ENCODE measurements around the gene ZNF133. TPM values are rescaled to one million over a fixed set of nuclear protein-coding genes. Genes with fewer than 3 reads are reported as not detected.
"Not testable (repeated sequence)": the region's sequence is repeated elsewhere in the genome, so short reads cannot be mapped to it uniquely, and the experiment has no call there.

Gene ZNF133
- 12.2 and 12.4 TPM in 2 replicates for total RNA-seq (2012; rRNA removed)

DNA sequence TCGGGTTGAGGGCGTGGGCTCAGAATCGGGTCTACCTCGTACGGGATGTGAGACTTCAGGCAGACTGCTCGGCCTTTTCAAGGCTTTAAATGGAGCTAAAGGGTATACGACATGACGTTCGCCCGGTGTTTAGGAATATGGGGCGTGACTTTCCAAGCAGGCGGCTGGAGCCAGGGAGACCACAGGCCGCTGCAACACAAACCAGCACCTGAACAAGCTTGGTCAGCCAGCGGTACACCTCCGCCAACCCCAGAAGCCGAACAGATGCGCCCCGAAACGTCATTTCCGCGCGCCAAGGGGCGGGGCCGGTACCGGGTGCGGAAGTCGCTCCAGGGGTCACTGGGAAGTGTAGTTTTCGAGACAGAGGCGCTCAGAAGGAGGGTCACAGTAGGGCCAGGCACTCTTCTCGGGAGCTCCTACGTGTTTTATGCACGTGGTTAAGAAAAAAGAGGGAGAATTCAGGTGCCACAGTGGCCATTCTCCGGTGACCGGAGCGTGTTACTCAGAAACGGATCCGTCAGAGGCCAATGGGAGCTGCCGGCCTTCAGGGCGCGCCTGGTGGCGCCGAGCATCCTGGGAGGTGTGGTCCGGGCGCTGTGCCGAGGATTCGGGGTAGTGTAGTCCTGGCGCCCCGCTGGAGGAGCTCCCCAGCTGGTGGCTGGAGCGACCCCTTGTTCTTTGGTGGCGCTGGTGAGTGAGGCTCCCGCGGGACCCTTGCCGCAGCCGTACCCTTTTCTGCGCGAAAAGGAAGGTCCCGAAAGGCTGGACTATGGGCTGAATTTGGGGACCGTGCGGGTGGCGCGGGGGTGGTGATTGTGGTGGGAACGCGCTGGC, at the start of gene ZNF133:
TSS of gene ZNF133 (plus strand) at position 613 of the 834 bp plus-strand sequence. CDS start 17,160 bp downstream, outside the sequence.
- Histone ChIP-seq H3K9ac (ENCODE audit: low read depth, low read length) (peak within 1 kb of the TSS; percentile 96), H3K4me3 (ENCODE audit: low read length) (peak within 1 kb of the TSS; percentile 88), H3K27me3 (ENCODE audit: control insufficient read depth, insufficient read depth, low read length) (peaks cover 7% of the 10 kb centered on the region), H3K9me3 (replicated peaks; ENCODE audit: low read length) (no peaks in the 10 kb centered on the region), H3K4me2 (ENCODE audit: low read length) (peak within 1 kb of the TSS; percentile 91), H3K36me3 (ENCODE audit: insufficient read depth, low read length) (peaks cover 14% of the 10 kb centered on the region), H3K4me1 (ENCODE audit: control insufficient read depth, insufficient read depth, low read length) (peaks cover 10% of the 10 kb centered on the region)

DNA sequence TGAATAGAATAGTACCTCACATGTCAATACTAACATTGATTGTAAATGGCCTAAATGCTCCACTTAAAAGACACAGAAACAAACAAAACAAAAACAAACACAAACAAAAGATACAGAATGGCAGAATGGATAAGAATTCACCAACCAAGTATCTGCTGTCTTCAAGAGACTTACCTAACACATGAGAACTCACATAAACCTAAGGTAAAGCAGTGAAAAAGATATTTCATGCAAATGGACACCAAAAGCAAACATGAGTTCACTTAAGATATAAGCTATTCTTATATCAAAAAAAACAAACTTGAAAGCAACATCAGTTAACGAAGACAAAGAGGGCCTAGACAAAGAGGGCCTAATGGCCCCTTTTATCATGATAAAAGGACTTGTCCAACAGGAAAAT, 47.3 kb upstream of the ZNF133 start:
- Histone ChIP-seq H3K36me3 (ENCODE audit: insufficient read depth, low read length) (no peaks in the 10 kb centered on the region), H3K4me3 (ENCODE audit: low read length) (no peak overlapping the region), H3K27me3 (ENCODE audit: control insufficient read depth, insufficient read depth, low read length) (peaks cover 9% of the 10 kb centered on the region), H3K9me3 (replicated peaks; ENCODE audit: low read length) (no peaks in the 10 kb centered on the region), H3K9ac (ENCODE audit: low read depth, low read length) (no peak overlapping the region), H3K4me2 (ENCODE audit: low read length) (no peak overlapping the region), H3K4me1 (ENCODE audit: control insufficient read depth, insufficient read depth, low read length) (no peaks in the 10 kb centered on the region)

DNA sequence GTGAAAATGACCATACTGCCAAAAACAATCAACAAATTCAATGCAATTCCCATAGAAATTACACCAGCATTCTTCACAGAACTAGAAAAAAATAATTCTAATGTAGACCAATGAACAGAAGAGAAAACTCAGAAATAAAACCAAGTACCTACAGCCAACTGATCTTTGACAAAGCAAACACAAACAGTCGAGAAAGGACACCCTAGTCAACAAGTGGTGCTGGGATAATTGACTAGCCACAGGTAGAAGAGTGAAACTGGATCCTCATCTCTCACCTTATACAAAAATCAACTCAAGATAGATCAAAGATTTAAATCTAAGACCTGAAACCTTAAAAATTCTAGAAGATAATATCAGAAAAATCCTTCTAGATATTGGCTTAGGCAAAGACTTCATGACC, 44.5 kb upstream of the ZNF133 start:
- Histone ChIP-seq H3K9ac (ENCODE audit: low read depth, low read length) (no peak overlapping the region), H3K4me3 (ENCODE audit: low read length) (no peak overlapping the region), H3K4me1 (ENCODE audit: control insufficient read depth, insufficient read depth, low read length) (no peaks in the 10 kb centered on the region), H3K27me3 (ENCODE audit: control insufficient read depth, insufficient read depth, low read length) (peaks cover 5% of the 10 kb centered on the region), H3K36me3 (ENCODE audit: insufficient read depth, low read length) (no peaks in the 10 kb centered on the region), H3K4me2 (ENCODE audit: low read length) (no peak overlapping the region), H3K9me3 (replicated peaks; ENCODE audit: low read length) (no peaks in the 10 kb centered on the region)

DNA sequence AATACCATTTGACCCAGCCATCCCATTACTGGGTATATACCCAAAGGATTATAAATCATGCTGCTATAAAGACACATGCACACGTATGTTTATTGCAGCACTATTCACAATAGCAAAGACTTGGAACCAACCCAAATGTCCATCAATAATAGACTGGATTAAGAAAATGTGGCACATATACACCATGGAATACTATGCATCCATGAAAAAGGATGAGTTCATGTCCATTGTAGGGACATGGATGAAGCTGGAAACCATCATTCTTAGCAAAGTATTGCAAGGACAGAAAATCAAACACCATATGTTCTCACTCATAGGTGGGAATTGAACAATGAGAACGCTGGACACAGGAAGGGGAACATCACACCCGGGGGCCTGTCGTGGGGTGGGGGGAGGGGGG, 39.8 kb upstream of the ZNF133 start:
- H3K27me3 ChIP-seq (ENCODE audit: control insufficient read depth, insufficient read depth, low read length); H3K4me2 ChIP-seq (ENCODE audit: low read length); H3K9me3 ChIP-seq (replicated peaks; ENCODE audit: low read length); H3K4me1 ChIP-seq (ENCODE audit: control insufficient read depth, insufficient read depth, low read length); H3K9ac ChIP-seq (ENCODE audit: low read depth, low read length); H3K4me3 ChIP-seq (ENCODE audit: low read length); H3K36me3 ChIP-seq (ENCODE audit: insufficient read depth, low read length): not testable (repeated sequence)

DNA sequence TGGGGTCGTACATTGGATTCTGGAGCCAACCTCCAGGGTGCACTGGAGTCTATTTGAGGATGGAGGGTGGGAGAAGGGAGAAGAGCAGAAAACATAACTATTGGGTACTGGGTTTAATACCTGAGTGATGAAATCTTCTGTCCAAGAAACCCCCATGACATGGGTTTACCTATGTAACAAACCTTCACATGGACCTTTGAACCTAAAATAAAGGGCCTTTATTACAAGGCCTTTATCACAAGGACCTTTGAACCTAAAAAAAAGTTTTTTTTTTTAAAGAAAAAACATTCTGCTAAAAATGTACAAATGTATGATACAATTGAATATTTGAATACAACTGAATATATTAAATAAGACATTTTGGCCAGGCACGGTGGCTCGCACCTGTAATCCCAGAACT, 38.1 kb upstream of the ZNF133 start:
- Histone ChIP-seq H3K4me3 (ENCODE audit: low read length) (no peak overlapping the region), H3K9ac (ENCODE audit: low read depth, low read length) (no peak overlapping the region), H3K9me3 (replicated peaks; ENCODE audit: low read length) (no peaks in the 10 kb centered on the region), H3K4me1 (ENCODE audit: control insufficient read depth, insufficient read depth, low read length) (no peaks in the 10 kb centered on the region), H3K4me2 (ENCODE audit: low read length) (no peak overlapping the region), H3K36me3 (ENCODE audit: insufficient read depth, low read length) (no peaks in the 10 kb centered on the region), H3K27me3 (ENCODE audit: control insufficient read depth, insufficient read depth, low read length) (peaks cover 17% of the 10 kb centered on the region)

DNA sequence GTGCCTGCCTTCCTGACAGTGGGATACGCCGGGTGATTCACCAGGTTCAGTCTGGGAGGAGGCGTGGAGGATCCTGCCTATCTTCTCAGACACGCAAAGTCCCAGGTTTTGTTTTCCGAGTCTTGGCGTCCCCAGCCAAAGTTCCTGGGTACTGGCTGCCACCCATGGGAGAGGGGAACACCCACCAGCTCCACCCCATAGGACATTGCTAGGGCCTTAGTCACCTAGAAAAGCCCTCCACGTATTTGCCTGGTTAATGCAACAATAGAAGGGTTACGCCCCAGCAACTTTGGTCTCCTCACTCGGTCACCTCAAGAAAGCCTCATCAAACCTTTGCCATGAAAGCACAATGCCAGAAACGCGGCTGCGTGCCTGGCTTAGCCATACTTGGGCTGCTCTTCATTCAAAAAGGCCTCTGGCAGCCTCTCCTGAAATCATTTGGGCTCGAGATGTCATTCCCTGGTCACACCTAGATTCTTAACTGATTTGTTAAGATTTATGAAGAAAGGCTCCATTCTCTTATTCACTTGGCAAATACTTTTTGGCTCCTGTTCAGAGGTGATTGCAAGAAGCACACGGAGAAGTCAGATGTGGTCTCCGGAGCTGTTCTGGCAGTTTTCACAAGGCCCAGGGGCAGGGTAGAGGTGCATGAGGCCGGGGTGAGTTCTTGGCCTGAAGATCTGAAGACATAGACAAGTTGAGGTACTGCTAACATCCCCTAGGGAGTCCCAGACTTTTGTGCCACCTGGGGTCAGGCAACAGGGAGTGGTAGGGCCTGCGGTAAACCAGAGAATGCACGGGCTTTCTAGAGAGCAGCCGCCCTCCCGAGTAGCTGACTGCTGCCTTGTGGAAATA, 35.5 kb upstream of the ZNF133 start:
- Histone ChIP-seq H3K4me1 (ENCODE audit: control insufficient read depth, insufficient read depth, low read length) (no peaks in the 10 kb centered on the region), H3K4me2 (ENCODE audit: low read length) (no peak overlapping the region), H3K36me3 (ENCODE audit: insufficient read depth, low read length) (no peaks in the 10 kb centered on the region), H3K4me3 (ENCODE audit: low read length) (no peak overlapping the region), H3K9ac (ENCODE audit: low read depth, low read length) (no peak overlapping the region), H3K9me3 (replicated peaks; ENCODE audit: low read length) (no peaks in the 10 kb centered on the region), H3K27me3 (ENCODE audit: control insufficient read depth, insufficient read depth, low read length) (peaks cover 27% of the 10 kb centered on the region)

DNA sequence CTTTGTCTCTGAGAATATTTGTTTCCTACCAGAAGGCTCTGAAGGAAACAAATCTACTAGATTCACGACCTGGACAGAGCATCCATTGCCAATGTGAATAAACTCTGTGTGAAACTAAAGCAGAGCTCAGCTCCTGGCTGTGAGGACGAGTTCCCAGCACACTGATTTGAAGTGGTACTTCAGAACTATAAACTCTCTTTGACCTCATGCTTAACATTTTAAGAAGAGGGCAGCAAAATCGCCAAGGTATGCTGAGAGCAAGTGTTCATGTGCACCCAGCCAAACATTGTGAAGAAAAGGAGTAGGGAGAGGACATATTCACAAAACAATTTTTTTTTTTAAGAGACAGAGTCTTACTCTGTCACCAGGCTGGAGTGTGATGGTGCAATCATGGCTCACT, 33.7 kb upstream of the ZNF133 start:
- H3K4me2 ChIP-seq (ENCODE audit: low read length) = no peak overlapping the region
- no peaks in the 10 kb centered on the region for H3K4me1 ChIP-seq (ENCODE audit: control insufficient read depth, insufficient read depth, low read length)
- peaks cover 27% of the 10 kb centered on the region for H3K27me3 ChIP-seq (ENCODE audit: control insufficient read depth, insufficient read depth, low read length)
- no peaks in the 10 kb centered on the region for H3K9me3 ChIP-seq (replicated peaks; ENCODE audit: low read length)
- H3K36me3 ChIP-seq (ENCODE audit: insufficient read depth, low read length) = no peaks in the 10 kb centered on the region
- H3K9ac ChIP-seq (ENCODE audit: low read depth, low read length) = no peak overlapping the region
- no peak overlapping the region for H3K4me3 ChIP-seq (ENCODE audit: low read length)

DNA sequence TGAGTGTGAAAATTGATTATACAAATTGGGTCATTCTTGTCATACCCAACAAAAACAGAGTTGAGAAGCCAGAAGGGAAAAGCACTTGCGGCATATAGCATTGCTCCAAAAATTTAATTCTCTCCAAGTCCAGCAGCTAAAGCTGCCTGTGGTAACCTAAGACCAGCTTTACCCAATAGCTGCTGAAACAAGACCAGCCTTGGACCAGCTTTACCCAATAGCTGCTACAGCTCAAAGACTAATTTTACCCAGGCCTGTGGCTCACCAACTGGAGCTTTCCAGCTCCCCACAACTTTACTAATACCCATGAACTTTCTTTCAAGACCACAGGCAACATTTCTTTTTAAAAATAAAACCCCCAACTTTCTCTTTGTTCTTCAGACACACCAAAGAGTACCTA, 32.8 kb upstream of the ZNF133 start:
- H3K9ac ChIP-seq (ENCODE audit: low read depth, low read length) = no peak overlapping the region
- no peak overlapping the region for H3K4me2 ChIP-seq (ENCODE audit: low read length)
- H3K9me3 ChIP-seq (replicated peaks; ENCODE audit: low read length) = no peaks in the 10 kb centered on the region
- H3K4me1 ChIP-seq (ENCODE audit: control insufficient read depth, insufficient read depth, low read length) = no peaks in the 10 kb centered on the region
- H3K4me3 ChIP-seq (ENCODE audit: low read length) = no peak overlapping the region
- peaks cover 30% of the 10 kb centered on the region for H3K27me3 ChIP-seq (ENCODE audit: control insufficient read depth, insufficient read depth, low read length)
- no peaks in the 10 kb centered on the region for H3K36me3 ChIP-seq (ENCODE audit: insufficient read depth, low read length)

DNA sequence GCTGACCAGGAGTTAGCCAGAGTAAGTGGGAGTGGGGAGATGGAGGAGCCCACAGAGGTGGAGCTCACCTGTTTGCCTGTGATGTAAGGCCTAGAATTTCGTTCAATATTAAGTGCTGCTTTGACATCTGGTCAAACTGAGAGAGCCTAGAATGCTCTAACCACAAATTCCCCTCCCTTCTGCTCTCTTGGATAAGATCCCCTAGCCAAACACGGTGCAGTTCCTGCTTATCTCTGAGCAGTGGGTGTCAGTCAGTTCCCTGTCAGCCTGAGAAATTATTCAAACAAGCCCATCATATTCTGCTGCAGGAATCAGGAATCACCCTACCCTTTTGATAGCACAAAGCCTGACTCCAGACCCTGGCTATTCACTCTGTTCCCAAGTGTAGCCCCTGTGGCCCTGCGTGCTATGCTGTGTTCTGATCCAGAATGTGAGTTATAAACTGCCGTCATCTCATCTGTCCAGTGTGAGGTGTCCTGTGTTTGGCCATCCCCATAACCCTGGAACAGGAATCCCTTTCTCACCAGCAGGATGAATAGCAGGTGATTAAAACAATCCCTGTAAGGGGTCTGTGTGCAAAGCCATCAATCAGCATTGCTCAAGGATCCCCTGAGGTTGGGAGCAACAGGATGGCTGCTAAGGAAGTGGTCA, 31.8 kb upstream of the ZNF133 start:
- H3K27me3 ChIP-seq (ENCODE audit: control insufficient read depth, insufficient read depth, low read length) = peaks cover 30% of the 10 kb centered on the region
- H3K36me3 ChIP-seq (ENCODE audit: insufficient read depth, low read length) = no peaks in the 10 kb centered on the region
- no peak overlapping the region for H3K4me3 ChIP-seq (ENCODE audit: low read length)
- no peaks in the 10 kb centered on the region for H3K4me1 ChIP-seq (ENCODE audit: control insufficient read depth, insufficient read depth, low read length)
- H3K9ac ChIP-seq (ENCODE audit: low read depth, low read length) = no peak overlapping the region
- no peak overlapping the region for H3K4me2 ChIP-seq (ENCODE audit: low read length)
- H3K9me3 ChIP-seq (replicated peaks; ENCODE audit: low read length) = no peaks in the 10 kb centered on the region

DNA sequence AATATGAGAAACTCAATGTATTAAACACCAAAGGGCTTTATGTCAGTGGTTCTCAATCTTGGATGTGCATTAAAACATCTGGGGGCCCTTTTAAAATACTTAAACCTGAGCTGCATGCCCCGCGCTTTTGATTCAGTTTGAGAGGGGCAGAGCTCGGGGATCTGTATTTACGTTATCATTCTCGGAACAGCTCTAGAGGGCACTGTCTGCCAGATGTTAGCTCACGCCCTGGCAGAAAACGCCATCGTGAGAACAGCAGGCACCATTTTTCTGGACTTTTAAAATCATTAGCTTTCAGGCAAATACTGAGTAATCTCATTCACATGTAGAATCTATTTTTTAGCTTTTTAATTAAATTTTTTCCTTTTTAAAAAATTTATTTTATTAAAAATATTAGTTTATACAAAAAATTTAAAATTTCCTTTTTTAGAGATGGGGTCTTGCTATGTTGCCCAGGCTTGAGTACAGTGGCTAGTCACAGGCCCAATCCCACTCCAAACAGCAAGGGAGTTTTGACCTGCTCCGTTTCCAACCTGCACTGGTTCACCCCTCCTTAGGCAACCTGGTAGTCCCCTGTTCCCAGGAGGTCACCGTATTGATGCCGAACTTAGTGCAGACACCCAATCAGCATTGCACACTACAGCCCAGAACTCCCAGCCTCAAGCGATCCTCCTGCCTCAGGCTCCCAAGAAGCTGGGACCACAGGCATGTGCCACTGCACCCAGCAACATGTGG, 30.0 kb upstream of the ZNF133 start:
- H3K9ac ChIP-seq (ENCODE audit: low read depth, low read length) = no peak overlapping the region
- no peaks in the 10 kb centered on the region for H3K9me3 ChIP-seq (replicated peaks; ENCODE audit: low read length)
- H3K4me1 ChIP-seq (ENCODE audit: control insufficient read depth, insufficient read depth, low read length) = no peaks in the 10 kb centered on the region
- no peaks in the 10 kb centered on the region for H3K36me3 ChIP-seq (ENCODE audit: insufficient read depth, low read length)
- H3K4me2 ChIP-seq (ENCODE audit: low read length) = no peak overlapping the region
- peaks cover 28% of the 10 kb centered on the region for H3K27me3 ChIP-seq (ENCODE audit: control insufficient read depth, insufficient read depth, low read length)
- no peak overlapping the region for H3K4me3 ChIP-seq (ENCODE audit: low read length)

DNA sequence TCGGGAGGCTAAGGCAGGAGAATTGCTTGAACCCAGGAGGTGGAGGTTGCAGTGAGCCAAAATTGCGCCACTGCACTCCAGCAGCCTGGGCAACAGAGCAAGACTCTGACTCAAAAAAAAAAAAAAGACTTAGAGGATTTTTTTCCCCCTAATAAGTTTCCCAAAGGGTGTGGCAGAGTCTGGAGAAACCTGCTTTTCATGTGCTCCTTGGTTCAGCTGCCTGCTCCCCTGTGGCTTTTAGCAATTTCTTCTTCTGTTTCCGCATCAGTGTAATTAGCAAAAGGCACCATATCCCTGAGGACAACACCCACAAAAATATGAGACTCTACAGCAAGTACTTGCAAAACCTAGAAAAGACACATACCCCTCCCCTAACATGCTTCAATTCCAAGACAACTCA, 28.6 kb upstream of the ZNF133 start:
- Histone ChIP-seq H3K4me1 (ENCODE audit: control insufficient read depth, insufficient read depth, low read length) (no peaks in the 10 kb centered on the region), H3K9ac (ENCODE audit: low read depth, low read length) (no peak overlapping the region), H3K4me3 (ENCODE audit: low read length) (no peak overlapping the region), H3K9me3 (replicated peaks; ENCODE audit: low read length) (no peaks in the 10 kb centered on the region), H3K36me3 (ENCODE audit: insufficient read depth, low read length) (no peaks in the 10 kb centered on the region), H3K27me3 (ENCODE audit: control insufficient read depth, insufficient read depth, low read length) (peaks cover 27% of the 10 kb centered on the region), H3K4me2 (ENCODE audit: low read length) (no peak overlapping the region)
